DMS 273 (cell line): ENCODE measurements around the gene CLMP.
"Not testable (repeated sequence)": the region's sequence is repeated elsewhere in the genome, so short reads cannot be mapped to it uniquely, and the experiment has no call there.

Experiments used
- DNase-seq: peaks from one replicate; lab custom pipeline; 2025; ENCODE audit not compliant: unreplicated experiment; lab: John Stamatoyannopoulos, UW

CLMP gene

DNA sequence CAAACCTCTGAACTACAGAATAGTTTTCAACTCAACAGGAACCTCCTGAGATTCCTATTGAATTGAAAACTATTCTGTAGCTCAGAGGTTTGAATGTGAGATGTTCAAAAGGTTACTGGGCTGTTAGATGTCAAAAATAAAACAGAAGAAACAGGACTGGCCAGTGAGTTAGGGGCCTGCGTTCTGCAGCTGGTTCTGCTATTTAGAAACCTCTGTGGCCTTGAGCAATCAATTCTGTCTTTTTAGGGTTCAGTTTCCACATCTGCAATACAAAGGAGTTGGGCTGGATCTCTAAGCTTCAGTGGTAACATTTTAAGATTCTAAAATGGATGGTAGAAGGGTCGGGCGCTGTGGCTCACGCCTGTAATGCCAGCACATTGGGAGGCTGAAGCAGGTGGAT is 55.8 kb downstream of the CLMP start:
- no peak for DNase-seq

DNA sequence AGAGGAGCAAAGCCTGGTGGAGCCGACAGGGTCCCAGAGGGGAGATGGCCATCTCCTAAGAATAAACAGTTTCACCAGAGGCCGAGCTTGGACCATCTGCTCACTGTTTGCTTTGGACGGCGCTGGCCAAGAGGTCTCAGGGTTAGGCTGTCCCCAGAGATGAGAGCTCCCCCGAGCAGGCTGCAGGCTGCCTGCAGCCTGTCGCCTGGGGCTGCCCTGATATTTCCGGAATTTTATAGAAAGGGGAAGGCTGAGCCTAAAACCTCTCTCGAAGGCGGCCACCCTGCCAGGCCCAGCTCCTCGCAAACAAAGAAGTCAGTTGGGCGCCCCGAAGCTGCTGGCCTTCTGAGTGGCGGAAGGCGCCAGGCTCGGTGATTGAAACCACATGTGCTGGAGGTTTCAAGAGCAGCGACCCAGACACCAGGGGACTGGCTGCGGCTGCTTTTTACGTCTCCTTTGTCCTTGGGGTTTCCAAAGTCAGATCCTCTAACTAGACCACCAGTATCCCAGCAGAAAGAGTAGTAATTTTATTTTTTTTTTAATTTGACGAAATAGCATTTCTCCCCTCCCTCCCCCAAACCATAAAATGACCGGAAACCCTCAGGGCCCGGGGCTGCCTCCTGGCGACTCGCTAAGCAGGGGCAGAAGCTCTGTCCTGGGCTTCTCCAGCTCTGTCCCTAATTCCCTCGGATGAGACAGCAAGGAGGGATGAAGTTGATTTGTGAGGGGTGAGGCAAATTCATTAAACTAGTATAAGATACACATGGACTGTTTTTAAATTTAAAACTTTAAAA is 57.4 kb downstream of the CLMP start:
- DNase-seq, result peak; percentile 45

DNA sequence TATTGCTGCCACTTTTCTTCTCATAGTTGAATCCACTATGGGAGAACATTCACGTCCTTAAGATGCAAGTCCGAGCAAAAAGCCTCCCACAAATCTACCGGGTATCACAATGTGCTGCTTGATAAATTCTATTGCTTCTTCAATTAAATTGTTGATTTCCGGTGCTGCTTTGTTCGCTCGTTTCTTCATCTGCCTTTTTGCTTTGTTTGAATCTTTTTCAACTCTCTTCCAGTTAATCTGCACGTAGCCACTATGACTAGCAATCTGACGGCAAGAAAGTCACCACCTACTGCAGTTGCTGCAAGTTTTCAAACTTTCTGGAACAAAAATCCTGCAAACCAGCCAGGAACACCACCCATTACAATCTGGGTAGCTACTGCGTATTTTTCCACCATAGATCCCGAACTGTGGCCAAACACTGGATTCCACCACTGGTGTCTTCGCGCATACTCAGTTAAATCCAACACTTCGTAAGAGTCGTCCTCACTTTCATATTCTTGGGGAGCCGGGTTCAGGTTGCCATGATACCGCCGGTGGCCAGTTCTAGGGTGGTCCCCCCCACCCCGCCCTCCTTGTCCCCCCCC is 59.1 kb downstream of the CLMP start:
- no peak for DNase-seq

DNA sequence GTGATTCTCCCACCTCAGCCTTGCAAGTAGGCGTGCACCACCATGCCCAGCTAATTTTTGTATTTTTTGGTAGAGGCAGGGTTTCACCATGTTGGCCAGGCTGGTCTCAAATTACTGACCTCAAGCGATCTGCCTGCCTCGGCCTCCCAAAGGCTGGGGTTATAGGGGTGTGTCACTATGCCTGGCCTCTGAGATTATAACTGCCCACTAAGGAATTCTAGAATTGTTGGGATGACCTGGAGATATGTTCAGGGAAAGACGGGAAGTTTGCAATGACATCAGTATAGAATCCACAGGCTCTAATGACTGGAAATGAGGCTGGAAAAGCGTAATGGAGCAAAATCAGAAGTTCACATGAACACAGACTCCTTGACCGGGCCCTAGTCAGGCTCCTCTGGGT is 62.2 kb downstream of the CLMP start:
- no peak for DNase-seq

DNA sequence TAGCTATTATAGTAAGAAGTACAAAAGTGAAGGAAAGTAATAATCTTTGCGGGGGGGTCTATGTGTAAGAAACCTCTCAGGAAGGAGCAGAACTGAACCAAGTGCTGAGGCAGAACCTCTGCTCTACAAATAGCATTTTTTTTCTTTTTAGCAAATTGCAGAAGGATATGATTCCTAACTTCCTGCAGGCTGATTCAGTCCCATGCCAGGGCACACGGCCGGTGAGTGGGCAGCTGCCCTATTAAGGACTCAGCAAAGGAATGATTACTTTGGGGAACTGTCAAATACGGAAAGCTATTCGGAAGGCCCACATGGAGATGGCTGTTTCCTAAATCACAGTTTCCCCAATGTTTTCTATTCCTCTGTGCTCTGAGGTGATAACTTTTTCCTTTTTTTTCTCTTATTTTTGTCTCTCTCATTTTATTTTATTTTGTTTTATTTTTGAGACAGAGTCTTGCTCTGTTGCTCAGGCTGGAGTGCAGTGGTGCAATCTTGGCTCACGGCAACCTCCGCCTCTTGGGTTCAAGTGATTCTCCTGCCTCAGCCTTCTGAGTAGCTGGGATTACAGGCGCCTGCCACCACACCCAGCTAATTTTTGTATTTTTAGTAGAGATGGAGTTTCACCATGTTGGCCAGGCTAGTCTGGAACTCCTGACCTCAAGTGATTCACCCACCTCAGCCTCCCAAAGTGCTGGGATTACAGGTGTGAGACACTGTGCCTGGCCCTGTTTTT is 62.8 kb downstream of the CLMP start:
- not testable (repeated sequence) for DNase-seq

DNA sequence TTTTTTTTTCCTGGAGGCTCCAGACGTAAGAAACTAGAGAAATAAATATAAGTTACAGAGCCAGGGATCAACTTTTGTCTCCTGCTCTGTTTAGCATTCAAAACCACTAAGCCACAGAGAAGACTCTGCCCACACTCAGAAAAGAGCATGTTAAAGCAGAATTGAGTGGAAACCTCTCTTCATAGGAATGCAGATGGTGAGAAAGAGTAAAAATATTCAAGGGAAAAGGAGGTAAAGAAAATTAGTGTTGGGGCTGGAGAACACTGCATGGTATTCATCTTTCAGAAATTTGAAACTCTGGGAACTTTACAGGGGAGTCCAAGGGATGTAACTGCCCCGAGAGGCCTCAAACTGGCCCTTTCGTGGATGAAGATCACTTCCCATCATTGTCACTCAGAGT is 65.1 kb downstream of the CLMP start:
- DNase-seq, result no peak

DNA sequence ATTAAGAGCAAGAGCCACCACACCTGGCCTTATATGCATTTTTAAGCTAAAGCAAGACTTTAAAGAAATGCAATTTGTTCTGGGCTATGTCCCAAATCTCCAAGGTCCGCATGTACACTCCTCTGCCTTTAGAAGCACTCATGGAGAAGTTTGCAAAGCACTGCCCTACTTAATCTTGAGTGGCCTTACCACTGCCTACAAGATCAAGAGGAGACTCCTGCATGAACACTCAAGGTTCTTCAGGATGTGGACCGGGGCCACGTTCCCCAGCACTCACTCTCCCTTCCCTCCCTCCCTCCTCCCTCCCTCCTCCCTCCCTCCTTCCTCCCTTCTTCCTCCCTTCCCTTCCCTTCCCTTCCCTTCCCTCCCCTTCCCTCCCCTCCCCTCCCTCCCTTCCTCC is 69.9 kb downstream of the CLMP start:
- no peak for DNase-seq

DNA sequence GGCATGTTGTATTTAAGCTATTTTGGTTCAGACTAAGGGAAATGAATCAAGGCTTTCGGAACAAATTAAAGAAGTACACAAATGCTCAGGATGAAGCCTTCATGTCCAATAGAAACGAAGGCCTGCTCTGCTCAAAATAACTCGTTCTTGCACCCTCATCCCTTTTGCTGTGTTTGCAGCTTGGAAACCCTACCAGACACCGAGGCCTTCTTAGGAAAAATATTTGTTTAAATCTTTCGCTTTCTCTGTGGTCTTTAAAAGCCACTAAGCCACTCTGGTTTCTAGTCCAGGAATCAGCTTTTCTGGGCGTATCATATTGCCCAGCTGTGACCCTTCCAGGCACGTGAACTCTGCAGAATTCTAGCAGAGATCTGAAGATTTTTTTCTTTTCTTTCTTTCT is 72.2 kb downstream of the CLMP start:
- no peak for DNase-seq

DNA sequence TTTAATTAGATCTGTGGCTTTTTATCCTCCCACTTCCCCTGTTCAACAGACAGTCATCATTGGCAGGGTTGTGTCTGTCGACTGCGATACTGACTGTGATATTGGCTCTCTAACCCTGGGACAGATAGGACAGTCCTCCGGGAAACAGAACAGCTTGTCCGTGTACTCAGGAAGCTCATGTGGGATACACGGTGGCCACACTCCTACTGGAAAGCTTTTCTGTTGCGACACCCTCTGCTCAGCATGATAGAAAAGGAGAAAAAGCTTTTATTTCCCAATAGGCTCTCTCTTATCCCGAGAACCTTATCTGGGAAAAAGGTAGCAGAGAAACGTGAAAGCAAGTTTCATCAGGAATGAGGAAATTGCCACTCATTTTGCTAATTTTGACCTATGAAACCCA is 72.7 kb downstream of the CLMP start:
- DNase-seq, result no peak

DNA sequence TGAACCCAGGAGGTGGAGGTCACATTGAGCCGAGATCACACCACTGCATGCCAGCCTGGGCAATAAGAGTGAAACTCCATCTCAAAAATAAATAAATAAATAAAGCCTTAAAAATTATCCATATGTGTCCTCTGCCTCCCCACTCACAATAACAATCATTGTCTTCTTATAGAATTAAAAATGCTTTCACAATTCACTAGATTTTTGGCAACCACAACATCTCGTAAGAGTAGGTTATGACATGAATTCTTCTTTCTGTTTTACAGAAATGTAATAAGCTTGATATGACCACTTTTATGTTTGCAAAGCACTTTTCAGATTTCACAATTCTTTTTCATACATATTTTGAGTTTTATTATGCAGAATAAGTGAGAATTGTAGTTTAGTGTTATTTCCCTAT is 78.6 kb downstream of the CLMP start:
- no peak for DNase-seq

DNA sequence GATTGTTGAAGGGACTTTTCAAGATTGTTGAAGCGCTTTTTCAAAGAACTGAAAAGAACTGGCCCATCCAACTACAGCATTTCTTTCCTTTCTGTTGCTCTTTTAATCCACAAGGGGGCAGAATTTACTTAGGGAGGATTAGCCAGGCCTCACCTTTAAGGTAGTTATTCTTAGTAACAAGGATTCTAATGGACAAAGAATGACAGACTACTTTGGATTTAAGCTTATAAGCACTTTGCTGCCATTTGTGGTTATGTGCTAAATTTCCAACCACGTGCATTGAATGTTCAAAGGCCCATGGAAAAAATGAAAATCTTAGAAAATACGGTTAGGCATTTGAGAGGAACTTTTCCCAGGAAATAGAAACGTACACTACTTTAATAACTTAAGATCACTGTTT is 83.6 kb downstream of the CLMP start:
- DNase-seq, result peak; percentile 70

DNA sequence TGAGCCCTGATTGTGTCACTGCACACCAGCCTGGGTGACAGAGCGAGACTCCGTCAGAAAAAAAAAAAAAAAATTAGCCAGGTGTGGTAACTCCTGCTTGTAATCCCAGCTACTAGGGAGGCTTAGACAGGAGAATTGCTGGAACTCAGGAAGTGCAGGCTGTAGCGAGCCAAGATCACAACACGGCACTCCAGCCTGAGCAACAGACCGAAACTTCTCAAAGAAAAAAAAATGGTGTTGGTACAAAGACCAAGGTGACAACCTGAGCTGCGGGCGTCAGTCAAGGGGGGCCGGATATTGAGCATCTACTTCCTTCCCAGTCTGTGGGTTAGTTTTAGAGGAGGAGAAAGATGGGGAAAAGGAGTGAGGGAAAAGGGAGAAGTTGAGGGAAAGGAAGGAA is 84.7 kb downstream of the CLMP start:
- no peak for DNase-seq

DNA sequence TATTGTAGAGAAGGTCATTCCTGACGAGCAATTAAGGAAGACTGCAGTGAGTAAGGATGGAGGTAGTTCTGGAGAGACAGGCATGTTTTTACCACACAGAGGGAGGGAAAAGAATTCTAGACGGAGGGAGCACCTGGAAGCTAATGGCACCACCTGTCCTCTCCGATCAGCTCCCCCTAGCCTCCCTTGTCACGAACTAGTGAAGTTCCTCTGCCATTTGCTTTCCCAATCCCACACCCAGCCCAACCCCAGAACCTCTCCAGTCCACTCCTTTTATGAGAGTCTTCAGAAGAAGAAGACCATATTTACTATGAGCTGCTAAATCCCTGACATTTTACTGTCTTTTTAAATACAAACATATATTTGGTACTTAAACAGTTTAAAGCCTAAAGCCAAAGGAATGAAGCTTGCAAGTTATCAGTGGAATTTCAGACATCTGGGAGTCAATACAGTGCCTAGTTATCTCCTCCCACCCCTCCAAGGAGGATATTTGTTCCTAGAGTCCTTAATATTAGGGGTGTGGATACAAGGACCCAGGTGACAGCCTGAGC is 87.0 kb downstream of the CLMP start:
- DNase-seq, result no peak

DNA sequence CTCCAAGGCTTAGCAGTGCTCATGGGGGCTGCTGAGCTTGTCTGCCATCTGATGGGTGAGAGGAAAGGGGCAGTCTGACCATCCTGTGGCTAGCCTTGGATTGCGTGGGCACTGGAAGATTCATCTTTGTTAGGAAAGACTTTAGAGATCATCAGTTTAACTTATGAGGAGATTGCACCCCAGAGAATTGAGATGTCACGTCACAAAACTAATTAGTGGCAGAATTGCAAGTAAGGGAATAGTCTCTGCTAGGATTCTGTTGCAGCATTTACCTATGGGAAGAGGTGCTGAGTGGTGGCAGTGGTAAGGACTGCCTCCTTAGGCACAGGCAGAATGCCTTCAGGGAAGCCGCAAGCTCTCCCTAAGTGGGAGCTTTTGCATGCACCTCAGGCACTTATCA is 90.4 kb downstream of the CLMP start:
- no peak for DNase-seq

DNA sequence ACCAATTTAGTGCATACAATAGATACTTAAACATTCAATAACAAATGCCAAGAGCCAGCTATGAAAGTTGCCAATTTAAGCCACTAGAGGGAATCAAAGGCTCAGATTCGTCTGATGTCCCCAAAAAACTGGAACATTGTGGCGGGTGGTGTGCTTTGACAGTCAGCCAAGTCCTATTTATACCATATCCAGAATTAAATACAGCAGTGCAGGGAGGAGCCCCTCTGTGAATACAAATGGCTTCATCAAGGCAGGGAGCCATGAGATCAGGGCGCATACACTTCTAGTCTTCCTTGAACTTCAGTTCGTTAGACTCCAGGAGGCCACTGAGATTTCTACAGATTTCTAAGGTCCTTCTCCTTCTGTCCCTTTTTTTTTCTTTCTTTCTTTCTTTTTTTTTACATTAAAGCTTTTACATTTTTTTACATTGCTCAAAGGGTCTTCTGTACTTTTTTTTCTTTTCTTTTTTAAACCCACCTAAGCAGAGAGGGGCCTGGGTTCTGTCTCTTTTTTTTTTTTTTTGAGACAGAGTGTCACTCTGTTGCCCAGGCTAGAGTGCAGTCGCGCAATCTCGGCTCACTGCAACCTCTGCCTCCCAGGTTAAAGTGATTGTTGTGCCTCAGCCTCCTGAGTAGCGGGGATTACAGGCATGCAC is 91.6 kb downstream of the CLMP start:
- peak; percentile 90 for DNase-seq

DNA sequence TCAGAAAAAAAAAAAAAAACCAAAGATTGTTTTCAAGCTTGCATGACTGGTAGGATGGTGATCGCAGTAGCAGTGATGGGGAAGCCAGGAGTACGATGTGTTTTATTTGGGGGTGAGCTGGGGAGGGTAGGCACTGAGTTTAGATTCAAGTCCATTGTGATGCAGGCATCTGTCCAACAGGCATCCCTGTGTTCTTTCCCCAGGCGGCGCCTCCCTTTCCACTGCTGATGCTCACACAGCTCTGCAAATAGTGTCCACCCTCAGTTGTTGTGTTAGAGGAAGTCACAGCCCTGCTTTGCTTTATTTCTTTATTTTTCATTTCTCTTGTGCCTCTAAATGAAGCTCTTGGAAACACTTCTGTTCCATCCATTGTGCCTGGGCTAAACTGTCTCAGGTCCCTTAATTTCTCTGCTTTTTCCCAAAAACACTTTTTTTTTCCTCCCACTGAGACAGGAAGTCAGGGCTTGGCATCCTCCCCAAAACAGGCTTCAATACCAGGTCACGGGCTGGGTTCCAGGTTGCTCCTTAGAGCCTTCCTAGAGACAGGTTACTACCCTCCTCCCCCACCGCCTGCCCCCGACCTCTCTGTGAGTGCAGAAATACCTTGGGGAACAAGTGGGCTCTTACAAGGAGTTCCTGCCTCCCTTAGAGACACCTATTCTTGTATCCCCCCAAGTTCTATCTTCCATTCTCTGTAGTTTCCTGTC is 94.5 kb downstream of the CLMP start:
- DNase-seq, result no peak

DNA sequence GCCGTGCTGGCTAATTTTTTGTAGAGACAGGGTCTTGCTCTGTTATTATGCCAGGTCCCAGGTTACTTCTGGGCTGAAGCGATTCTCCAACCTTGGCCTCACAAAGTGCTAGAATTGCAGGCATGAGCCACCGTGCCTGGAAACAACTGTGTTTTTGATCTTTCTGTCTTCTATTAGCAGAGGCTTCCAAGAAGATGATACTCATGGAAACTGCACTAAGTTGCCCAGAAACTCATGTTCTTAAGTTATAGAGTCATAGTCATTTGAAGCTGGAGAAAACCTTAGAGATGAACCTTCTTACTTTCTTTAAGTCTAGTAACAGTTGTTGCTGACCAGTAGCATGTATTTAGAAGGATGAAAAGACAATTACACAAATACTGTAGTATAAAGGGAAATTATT is 96.1 kb downstream of the CLMP start:
- no peak for DNase-seq

DNA sequence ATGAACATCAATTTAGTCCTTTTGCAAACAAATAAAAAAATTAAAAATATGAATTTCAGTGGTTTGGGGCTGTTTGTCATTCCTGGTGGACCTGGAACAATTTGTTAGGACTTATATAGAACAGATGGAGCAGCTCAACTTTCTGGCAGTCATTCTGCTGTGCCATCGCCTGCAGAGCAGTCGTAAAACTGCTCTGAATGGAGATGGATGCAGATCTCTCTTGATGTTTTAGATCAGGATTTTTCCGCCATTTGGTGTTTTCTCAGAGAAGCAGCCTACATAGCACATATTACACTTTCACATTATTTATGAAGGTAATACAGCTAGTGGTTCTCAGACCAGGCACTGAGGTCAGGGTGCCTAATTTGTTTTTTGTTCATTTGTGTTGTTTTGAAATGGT is 101.3 kb downstream of the CLMP start:
- DNase-seq, result peak; percentile 57

DNA sequence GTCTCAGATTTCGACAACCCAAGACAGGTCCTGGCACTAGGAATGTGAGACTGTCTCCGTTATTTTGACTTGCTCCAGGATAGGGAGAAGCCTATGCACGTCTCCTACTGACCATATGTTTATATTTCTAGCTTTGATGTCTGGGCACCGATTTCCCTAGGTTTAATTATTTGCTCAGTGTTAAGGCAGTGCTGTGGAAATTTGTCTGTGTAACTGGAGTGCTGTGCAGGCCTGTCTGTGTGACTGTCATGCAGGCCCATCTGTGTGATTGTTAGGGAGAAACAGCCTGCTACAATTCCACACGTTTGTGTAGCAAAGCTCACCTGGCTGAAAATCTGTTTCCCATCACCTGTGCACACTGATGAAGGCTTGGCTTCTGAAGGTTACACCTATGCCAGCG is 103.5 kb downstream of the CLMP start:
- peak; percentile 39 for DNase-seq

DNA sequence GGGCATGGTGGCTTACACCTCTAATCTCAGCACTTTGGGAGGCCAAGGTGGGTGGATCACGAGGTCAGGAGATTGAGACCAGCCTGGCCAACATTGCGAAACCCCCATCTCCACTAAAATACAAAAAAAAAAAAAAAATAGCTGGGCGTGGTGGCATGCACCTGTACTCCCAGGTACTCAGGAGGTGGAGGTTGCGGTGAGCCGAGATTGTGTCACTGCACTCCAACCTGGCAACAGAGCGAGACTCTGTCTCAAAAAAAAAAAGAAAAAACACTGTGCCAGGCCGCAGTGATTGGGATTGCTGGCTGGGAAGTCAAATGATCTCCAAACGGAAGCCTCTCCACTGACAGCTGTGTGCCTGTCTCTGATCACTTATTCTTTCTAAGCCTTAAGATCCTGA is 104.9 kb downstream of the CLMP start:
- not testable (repeated sequence) for DNase-seq

DNA sequence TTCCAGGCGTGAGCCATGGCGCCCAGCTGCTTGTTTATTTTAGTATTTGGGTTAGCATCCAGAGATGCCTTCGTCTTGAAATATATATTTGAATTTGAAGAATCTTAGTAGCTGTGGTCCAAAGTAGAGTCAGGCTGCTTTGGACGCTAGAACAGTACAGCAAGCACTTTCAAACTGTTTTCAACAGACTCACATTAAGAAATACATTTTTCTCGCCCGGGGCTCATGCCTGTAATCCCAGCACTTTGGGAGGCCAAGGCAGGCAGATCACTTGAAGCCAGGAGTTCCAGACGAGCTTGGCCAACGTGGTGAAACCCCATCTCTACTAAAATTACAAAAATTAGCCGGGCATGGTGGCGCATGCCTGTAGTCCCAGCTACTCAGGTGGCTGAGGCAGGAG is 106.2 kb downstream of the CLMP start:
- not testable (repeated sequence) for DNase-seq
